AG04449 (cell line): Measurements from ENCODE around the gene TMEM150B.

Experiments used
- CTCF ChIA-PET: fragments of 350-600 bp; formaldehyde crosslinking; extraction: SDS; loops from one replicate; lab custom pipeline; 2021; ENCODE audit warnings: antibody characterized with exemption; lab: Yijun Ruan, JAX
- POLR2A ChIA-PET: fragments of 400-600, 350-600 bp; formaldehyde crosslinking; extraction: SDS; loops from one replicate; lab custom pipeline; 2020; ENCODE audit warnings: antibody characterized with exemption, inconsistent platforms; lab: Yijun Ruan, JAX
- DNase-seq: peaks from one replicate; pipeline ENCODE4 v3.0.0-alpha.2; 2010; ENCODE audit warnings: low read depth, low spot score
- H3K4me3 ChIP-seq: 2 replicates; pipeline ENCODE4 v1.5.1; 2011; ENCODE audit warnings: low read depth, mild to moderate bottlenecking, control low read depth, low read length
- CTCF ChIP-seq: IDR thresholded peaks from one replicate; pipeline ENCODE4 v1.5.1; 2011; ENCODE audit warnings: mild to moderate bottlenecking, moderate library complexity, low read length, control low read depth, inconsistent platforms; ENCODE audit not compliant: insufficient read depth; ENCODE audit errors: missing control alignments

The TMEM150B gene

GRCh38 chr19:55300886-55301458, 24.2 kb downstream of the TMEM150B start:
- ChIA-PET CTCF (interaction anchor here (0.6 to 6.8 kb wide), 40 partner anchors 9 to 1035 kb away, joined by 3 to 135 read pairs (median 6); partner anchors contain the start of genes BRSK1, DNAAF3, HSPBP1 and KMT5C), POLR2A (interaction anchor here (0.6 to 1.8 kb wide), 3 partner anchors 65 to 106 kb away, joined by 3 to 6 read pairs (median 3); no protein-coding TSS in a partner anchor)
- H3K4me3 ChIP-seq, result no peak overlapping the region
- TF ChIP-seq CTCF, result no peak
- DNase-seq, result no peak

GRCh38 chr19:55299991-55300390, 25.1 kb downstream of the TMEM150B start:
- ChIA-PET CTCF (interaction anchor here (3.7 to 6.8 kb wide), 4 partner anchors 9 to 84 kb away, joined by 27 to 135 read pairs (median 88); partner anchors contain the start of genes KMT5C, TMEM150B and TMEM238), POLR2A (no interaction called here)
- no peak overlapping the region for H3K4me3 ChIP-seq
- TF ChIP-seq CTCF, result no peak
- no peak for DNase-seq

- no peak for DNase-seq
- CTCF ChIA-PET, result interaction anchor here (2.8 kb wide), 1 partner anchor 9 kb away, joined by 11 read pairs; no protein-coding TSS in a partner anchor
- no peak for TF ChIP-seq CTCF
- POLR2A ChIA-PET, result no interaction called here
- H3K4me3 ChIP-seq, result no peak overlapping the region
Observed at GRCh38 chr19:55297267-55297666, 27.9 kb downstream of the TMEM150B start.

GRCh38 chr19:55289117-55289796, 35.9 kb downstream of the TMEM150B start:
- no peak for TF ChIP-seq CTCF
- no peak for DNase-seq
- no peak overlapping the region for H3K4me3 ChIP-seq
- POLR2A ChIA-PET, result no interaction called here
- CTCF ChIA-PET, result interaction anchor here (1.6 to 9.3 kb wide), 3 partner anchors 9 to 129 kb away, joined by 9 to 127 read pairs (median 11); no protein-coding TSS in a partner anchor

GRCh38 chr19:55287361-55288079, 37.6 kb downstream of the TMEM150B start:
- no peak for DNase-seq
- ChIA-PET CTCF (interaction anchor here (0.8 to 9.3 kb wide), 4 partner anchors 10 to 131 kb away, joined by 3 to 127 read pairs (median 10); no protein-coding TSS in a partner anchor), POLR2A (interaction anchor here (1.1 kb wide), 1 partner anchor 28 kb away, joined by 3 read pairs; the partner anchor contains the start of gene PPP6R1)
- H3K4me3 ChIP-seq, result no peak overlapping the region
- no peak for TF ChIP-seq CTCF
